Measurements from ENCODE around the gene CNOT1.

The CNOT1 gene

DNA sequence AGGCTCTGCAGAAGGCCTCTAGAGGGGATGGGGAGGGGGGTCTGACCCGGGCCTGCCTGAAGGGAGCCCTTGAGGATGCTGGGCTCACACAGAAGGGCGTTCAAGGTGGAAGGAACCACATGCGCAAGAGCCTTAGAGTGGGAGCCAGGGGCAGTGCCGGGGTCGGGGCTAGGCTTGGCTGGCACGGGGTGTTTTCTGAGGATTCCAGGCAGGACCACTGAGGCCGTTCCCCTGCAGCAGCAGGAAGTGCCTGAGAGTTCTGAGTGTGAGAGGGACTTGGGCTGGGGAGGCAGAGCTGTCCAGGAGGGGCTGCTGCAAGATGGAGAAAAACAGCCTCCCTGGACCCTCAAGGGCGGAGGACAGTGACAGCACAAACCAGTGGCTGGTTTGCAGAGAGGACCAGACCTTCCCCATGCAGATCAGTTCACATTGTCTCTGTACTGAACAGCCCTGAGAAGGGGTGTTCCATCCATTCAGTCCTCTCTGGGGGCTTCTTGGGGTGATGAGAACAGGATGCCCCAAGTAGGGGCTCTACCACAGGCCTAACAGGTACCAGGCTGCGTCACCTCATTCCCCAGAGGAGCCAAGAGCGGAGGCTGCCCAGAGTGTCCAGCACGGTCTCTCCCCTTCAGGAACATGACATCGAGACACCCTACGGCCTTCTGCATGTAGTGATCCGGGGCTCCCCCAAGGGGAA lies 126.3 kb downstream of the CNOT1 start:
- Histone ChIP-seq H3K4me3 (ENCODE audit: low read length, poor library complexity, severe bottlenecking) (no peak overlapping the region), H3F3A (ENCODE audit: low read depth) (no peaks in the 10 kb centered on the region), H3K9me2 (replicated peaks; ENCODE audit: low read depth, low read length) (no peaks in the 10 kb centered on the region), H2AFZ (ENCODE audit: low read length) (no peak overlapping the region), H3K4me1 (ENCODE audit: insufficient read depth, low read length, poor library complexity, severe bottlenecking) (no peaks in the 10 kb centered on the region), H3K36me3 (ENCODE audit: insufficient read depth, low read length) (no peaks in the 10 kb centered on the region), H3K9me3 (ENCODE audit: insufficient read depth, low read depth, low read length) (no peaks in the 10 kb centered on the region), H3K27me3 (ENCODE audit: insufficient read depth, low read length, poor library complexity, severe bottlenecking) (no peaks in the 10 kb centered on the region), H3K4me2 (ENCODE audit: low read depth, low read length, poor library complexity, severe bottlenecking) (no peak overlapping the region), H4K20me1 (ENCODE audit: insufficient read depth, low read length, poor library complexity, severe bottlenecking) (no peaks in the 10 kb centered on the region), H3K79me2 (ENCODE audit: insufficient read depth, low read length) (no peaks in the 10 kb centered on the region), H3K9ac (ENCODE audit: low read depth, low read length, poor library complexity, severe bottlenecking) (no peak overlapping the region)
- TF ChIP-seq EZH2phosphoT487 (IDR thresholded peaks at IDR 0.05; ENCODE audit: borderline replicate concordance): no peak
- TF ChIP-seq, protein P1, sequence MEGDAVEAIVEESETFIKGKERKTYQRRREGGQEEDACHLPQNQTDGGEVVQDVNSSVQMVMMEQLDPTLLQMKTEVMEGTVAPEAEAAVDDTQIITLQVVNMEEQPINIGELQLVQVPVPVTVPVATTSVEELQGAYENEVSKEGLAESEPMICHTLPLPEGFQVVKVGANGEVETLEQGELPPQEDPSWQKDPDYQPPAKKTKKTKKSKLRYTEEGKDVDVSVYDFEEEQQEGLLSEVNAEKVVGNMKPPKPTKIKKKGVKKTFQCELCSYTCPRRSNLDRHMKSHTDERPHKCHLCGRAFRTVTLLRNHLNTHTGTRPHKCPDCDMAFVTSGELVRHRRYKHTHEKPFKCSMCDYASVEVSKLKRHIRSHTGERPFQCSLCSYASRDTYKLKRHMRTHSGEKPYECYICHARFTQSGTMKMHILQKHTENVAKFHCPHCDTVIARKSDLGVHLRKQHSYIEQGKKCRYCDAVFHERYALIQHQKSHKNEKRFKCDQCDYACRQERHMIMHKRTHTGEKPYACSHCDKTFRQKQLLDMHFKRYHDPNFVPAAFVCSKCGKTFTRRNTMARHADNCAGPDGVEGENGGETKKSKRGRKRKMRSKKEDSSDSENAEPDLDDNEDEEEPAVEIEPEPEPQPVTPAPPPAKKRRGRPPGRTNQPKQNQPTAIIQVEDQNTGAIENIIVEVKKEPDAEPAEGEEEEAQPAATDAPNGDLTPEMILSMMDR (conservative IDR thresholded peaks at IDR 0.05; ENCODE audit: low read length): no peak

DNA sequence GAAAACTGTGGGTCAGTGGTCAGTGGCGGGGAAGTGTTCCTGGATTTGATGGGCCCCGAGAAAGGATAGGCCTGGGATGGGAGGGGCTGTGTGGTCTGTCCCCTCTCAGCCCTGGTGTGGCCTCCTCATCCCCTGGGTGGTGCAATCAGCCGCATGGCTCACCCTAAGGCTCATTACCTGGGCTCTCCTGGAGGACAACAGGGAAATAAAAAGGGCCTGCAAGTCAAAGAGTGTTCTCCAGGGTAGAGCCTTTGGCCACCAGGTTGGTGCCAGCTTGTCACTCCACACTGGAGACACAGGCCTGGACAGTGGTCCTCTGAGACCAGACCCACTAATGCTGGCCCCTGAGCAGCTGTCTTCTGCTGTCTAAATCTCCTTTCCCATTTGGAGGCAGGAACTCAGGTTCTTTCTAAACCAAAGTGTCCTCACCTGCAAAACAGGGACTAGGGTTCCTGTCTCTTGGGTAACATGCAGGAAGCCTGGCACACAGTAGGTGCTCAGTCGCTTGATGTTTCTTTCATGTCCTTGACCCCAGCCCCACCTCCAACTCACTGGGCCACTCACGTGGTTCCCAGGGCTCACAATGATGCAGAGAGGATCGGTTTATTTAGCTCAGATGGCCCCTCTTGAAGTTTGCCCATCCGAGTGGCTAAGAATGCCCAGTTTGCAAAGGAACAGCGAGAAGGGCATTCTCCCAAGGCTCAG lies 127.3 kb downstream of the CNOT1 start:
- H3F3A ChIP-seq (ENCODE audit: low read depth): no peaks in the 10 kb centered on the region
- no peak overlapping the region for H2AFZ ChIP-seq (ENCODE audit: low read length)
- H3K4me2 ChIP-seq (ENCODE audit: low read depth, low read length, poor library complexity, severe bottlenecking): no peak overlapping the region
- TF ChIP-seq EZH2phosphoT487 (IDR thresholded peaks at IDR 0.05; ENCODE audit: borderline replicate concordance): no peak
- TF ChIP-seq, protein P1 (conservative IDR thresholded peaks at IDR 0.05; ENCODE audit: low read length): no peak
- no peaks in the 10 kb centered on the region for H3K9me3 ChIP-seq (ENCODE audit: insufficient read depth, low read depth, low read length)
- no peaks in the 10 kb centered on the region for H4K20me1 ChIP-seq (ENCODE audit: insufficient read depth, low read length, poor library complexity, severe bottlenecking)
- no peaks in the 10 kb centered on the region for H3K9me2 ChIP-seq (replicated peaks; ENCODE audit: low read depth, low read length)
- H3K9ac ChIP-seq (ENCODE audit: low read depth, low read length, poor library complexity, severe bottlenecking): no peak overlapping the region
- H3K79me2 ChIP-seq (ENCODE audit: insufficient read depth, low read length): no peaks in the 10 kb centered on the region
- H3K36me3 ChIP-seq (ENCODE audit: insufficient read depth, low read length): no peaks in the 10 kb centered on the region
- H3K4me1 ChIP-seq (ENCODE audit: insufficient read depth, low read length, poor library complexity, severe bottlenecking): no peaks in the 10 kb centered on the region
- no peak overlapping the region for H3K4me3 ChIP-seq (ENCODE audit: low read length, poor library complexity, severe bottlenecking)
- H3K27me3 ChIP-seq (ENCODE audit: insufficient read depth, low read length, poor library complexity, severe bottlenecking): no peaks in the 10 kb centered on the region

DNA sequence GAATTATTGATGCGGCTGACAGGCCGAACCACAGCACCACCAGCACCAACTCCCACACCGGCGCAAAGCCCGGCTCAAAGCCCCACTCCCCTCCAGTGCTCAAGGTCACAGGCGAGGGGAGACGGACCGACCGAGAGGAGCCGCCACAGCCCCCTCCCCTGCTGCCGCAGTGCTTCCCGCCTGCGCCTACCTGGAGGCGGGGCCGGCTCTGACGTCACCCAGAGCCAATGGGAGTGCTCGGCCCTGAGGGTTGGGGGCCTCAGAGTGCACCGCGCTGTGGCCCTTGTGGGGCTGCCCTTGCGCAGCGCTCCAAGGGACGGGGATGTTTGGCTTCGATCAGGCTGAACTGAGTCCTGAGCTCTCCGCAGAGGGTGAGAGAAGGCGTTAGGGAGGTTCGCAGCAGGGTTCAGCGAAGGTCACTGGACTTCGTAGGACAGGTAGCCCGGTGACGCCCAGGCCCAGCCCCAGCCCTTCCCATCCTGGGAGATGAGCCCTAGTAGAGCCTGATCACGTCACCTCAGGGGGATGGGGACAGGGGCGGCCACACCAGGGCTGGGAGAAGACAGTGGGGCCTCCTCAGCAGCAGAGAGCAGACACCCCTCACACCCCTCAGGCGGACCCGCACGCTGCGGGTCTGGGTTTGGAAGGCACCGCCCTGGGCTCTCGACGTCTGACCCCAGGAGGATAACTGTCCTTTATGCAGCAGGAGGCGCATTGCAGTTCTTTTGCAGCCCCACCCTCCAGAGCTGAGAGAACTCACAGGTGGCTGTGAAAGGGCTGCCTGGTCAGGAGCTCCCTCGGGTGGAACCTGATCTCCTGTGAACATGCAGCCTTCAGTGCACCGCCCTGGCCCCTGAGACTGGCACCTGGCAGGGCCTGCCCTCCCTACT lies 128.1 kb downstream of the CNOT1 start:
- no peaks in the 10 kb centered on the region for H3K27me3 ChIP-seq (ENCODE audit: insufficient read depth, low read length, poor library complexity, severe bottlenecking)
- H3F3A ChIP-seq (ENCODE audit: low read depth): no peaks in the 10 kb centered on the region
- H3K79me2 ChIP-seq (ENCODE audit: insufficient read depth, low read length): no peaks in the 10 kb centered on the region
- H3K9ac ChIP-seq (ENCODE audit: low read depth, low read length, poor library complexity, severe bottlenecking): no peak overlapping the region
- no peak overlapping the region for H3K4me3 ChIP-seq (ENCODE audit: low read length, poor library complexity, severe bottlenecking)
- H3K4me1 ChIP-seq (ENCODE audit: insufficient read depth, low read length, poor library complexity, severe bottlenecking): no peaks in the 10 kb centered on the region
- TF ChIP-seq, protein P1 (conservative IDR thresholded peaks at IDR 0.05; ENCODE audit: low read length): no peak
- TF ChIP-seq EZH2phosphoT487 (IDR thresholded peaks at IDR 0.05; ENCODE audit: borderline replicate concordance): no peak
- no peaks in the 10 kb centered on the region for H3K36me3 ChIP-seq (ENCODE audit: insufficient read depth, low read length)
- H3K9me3 ChIP-seq (ENCODE audit: insufficient read depth, low read depth, low read length): no peaks in the 10 kb centered on the region
- H3K4me2 ChIP-seq (ENCODE audit: low read depth, low read length, poor library complexity, severe bottlenecking): no peak overlapping the region
- H3K9me2 ChIP-seq (replicated peaks; ENCODE audit: low read depth, low read length): no peaks in the 10 kb centered on the region
- H2AFZ ChIP-seq (ENCODE audit: low read length): no peak overlapping the region
- H4K20me1 ChIP-seq (ENCODE audit: insufficient read depth, low read length, poor library complexity, severe bottlenecking): no peaks in the 10 kb centered on the region

All from Loucy (cell line).